HG03354 (cell line): ENCODE measurements around the gene SCNM1.
A peak's percentile ranks its signal among the peaks of the same experiment; 100 is the strongest.
"Not testable (repeated sequence)": the region's sequence is repeated elsewhere in the genome, so short reads cannot be mapped to it uniquely, and the experiment has no call there.

Experiments used
- ATAC-seq: cut with Tn5 transposase; IDR thresholded peaks from one replicate; pipeline ENCODE4 v1.9.1; 2021; ENCODE audit warnings: mild to moderate bottlenecking; ENCODE audit not compliant: unreplicated experiment, poor library complexity, severe bottlenecking

Gene SCNM1

DNA sequence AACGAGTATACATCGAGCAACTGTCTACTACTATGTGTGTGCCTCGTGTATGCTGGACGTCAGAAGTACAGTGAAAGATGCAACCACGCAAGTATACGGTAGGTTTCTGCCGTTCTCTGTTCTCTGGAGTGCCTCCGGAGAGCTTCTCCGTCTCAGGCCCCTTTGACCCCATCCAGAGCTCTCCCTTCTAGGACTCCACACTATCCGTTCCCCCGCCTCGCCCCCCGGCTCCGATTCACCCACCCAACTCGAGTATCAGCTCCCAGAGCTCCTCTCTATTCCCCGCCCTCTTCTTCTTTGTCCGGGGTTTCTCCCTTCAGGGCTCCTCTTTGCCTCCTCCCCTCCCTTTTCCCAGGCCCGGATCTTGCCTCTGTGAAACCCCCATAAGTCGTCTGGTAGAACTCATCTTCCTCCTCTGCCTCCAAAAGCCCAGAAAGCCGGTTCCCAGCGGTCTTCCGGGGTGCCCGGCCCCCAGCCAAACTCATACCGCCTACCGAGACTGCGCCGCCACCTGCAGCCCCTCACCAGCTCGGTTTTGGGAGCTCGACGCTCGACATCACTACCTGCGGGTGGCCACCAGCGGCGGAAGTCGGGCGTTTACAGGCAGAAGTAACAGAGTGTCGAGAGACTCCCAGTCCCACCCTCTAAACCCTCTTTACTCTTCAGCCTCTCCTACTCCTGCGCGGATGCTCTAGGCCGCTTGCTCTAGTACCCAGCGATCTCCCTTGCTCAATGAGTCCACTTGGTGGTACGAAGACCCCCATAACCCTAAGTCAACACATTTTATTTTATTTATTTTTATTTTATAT lies 23.9 kb downstream of the SCNM1 start, which contains the start of gene VPS72:
Gene VPS72, minus strand, starts transcription at position 561 of the 809 bp plus-strand sequence. Its CDS starts 76 bp downstream, at position 485.
- ATAC-seq = peak; percentile 91

- ATAC-seq = no peak
Observed at GRCh38 chr1:151192047-151192446, 26.1 kb downstream of the SCNM1 start.

- ATAC-seq = no peak
Observed at GRCh38 chr1:151193304-151193703, 27.4 kb downstream of the SCNM1 start.

DNA sequence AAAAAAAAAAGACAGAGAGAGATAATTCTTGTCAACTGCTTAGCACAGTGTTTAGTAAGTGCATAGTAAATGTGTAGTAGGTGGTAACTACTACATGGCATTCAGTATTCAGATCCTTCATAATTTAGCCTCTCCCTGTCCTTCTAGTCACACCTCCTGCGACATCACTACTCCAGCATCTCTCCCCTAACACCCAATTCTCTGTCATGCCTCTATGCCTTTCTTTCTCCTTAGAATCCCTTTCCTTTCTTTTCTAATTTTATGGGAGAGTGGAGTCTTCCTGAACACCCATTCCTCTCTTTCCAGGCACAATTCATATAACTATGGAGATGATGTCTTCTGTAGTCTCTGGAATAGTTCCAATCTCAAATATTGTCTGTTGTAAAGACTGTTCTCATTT lies 27.9 kb downstream of the SCNM1 start:
- no peak for ATAC-seq

DNA sequence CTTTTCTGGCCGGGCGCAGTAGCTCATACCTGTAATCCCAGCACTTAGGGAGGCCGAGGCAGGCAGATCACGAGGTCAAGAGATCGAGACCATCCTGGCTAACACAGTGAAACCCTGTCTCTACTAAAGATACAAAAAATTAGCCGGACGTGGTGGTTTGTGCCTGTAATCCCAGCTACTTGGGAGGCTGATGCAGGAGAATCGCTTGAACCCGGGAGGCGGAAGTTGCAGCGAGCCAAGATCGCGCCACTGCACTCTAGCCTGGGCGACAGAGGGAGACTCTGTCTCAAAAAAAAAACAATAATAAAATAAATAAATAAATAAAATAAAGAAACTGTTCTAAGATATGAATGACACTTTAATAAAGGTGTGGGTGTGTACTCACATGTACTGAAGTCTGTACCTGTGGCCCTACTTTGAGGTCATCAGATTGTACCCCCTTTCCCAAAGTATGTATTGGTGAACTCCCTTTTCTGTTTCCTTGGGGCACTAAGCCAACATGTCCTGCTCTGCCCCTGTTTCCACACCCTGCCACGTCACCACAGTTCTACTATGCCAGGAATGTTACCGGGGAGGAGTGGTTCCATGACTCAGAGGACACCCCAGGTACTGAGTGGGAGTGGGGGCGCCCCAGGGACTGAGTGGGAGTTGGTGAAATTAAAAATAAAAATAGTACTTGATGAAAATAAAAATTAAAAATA lies 29.1 kb downstream of the SCNM1 start:
- ATAC-seq = not testable (repeated sequence)

GRCh38 chr1:151196292-151196800 lies 30.4 kb downstream of the SCNM1 start:
- ATAC-seq = no peak

GRCh38 chr1:151197863-151198253 lies 31.9 kb downstream of the SCNM1 start:
- ATAC-seq = no peak

DNA sequence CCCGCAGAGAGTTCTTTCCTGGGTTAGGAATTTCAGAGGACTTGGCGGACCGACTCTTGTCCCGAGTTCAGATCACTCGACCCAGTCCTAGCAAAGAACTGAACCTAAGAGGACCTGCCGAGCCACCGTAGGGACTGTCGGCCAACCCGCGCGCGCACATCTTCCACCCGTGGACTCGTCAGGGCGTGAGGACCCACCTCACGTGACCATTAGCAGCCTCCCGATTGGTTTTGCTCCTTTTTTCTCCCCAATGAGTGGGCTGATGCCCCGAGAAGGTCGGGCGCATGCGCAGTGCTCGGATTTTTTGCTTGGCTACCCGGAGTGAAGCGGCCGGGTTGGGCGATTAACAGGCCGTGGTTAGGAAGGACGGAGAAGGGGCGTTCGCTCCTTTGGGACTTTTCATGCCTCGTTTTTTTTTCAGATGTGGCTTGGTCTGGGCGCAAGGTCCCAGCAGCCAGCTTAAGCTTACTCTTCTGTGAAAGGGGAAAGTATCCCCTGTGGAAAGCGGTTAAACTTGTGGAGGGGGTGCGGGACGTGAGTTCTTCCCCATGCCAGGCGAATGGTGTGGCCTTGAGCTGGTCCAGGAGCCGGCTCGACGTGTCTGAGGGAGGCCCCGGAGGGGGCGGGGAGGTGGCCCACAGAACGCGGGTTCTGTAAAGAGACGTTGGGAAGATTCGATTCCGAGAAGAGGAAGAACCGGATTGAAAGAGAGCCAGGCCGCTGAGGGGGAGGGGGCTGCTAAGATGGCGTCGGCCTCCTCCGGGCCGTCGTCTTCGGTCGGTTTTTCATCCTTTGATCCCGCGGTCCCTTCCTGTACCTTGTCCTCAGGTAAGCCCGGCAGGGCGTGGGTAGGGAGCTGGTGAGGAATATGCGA lies 32.5 kb downstream of the SCNM1 start, which contains the start of gene PIP5K1A:
Gene PIP5K1A, plus strand, starts transcription at position 299 of the 874 bp plus-strand sequence. Its CDS starts 445 bp downstream, at position 744.
- peak; percentile 87 for ATAC-seq

DNA sequence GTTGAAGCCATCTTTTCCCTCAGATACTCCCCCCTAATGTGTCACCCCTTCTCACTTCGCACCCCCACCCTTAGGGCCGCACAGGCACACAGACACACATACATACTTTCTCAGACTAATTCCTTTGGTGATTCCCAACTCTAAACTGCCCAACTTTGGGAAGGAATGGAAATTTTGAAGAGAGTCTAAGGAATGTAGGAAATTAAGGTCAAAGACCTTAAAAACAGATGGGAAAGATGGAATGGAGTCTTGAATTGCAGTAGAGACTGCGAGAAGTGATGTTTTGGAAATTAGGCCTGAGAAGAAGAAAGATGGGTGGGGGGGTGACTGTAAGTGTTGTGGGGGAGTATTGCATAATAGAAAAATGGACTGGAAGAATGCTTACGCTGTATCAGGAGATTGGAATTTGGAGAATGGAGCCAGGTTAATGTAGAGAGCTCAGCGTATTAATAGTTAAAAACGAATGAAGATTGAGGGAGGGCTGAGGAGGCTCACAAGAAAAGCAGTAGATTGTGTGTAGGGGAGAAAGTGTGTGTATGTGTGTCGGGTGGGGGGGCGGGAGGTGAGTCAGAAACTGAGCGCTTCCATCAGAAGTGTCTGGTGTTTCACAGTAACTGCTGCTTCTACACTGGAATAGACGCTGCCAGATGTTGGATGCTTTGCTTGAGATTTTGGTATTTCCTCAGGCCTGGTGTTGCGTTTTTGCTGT lies 34.1 kb downstream of the SCNM1 start:
- no peak for ATAC-seq

- ATAC-seq = not testable (repeated sequence)
Observed at GRCh38 chr1:151205381-151205965, 39.5 kb downstream of the SCNM1 start.

- no peak for ATAC-seq
Observed at GRCh38 chr1:151210830-151211229, 44.9 kb downstream of the SCNM1 start.

- no peak for ATAC-seq
Observed at GRCh38 chr1:151211972-151212705, 46.2 kb downstream of the SCNM1 start.

- no peak for ATAC-seq
Observed at GRCh38 chr1:151213560-151213959, 47.6 kb downstream of the SCNM1 start.
